Measurements from ENCODE around the gene MOB3B.

GRCh38 chr9:27356446-27356845, 173.2 kb downstream of the MOB3B start:
- TF ChIP-seq ZNF239 (tag by site-specific recombination; IDR thresholded peaks at IDR 0.05), result no peak
- TF ChIP-seq CTCF (tag by site-specific recombination; IDR thresholded peaks at IDR 0.05), result no peak
- no peak for TF ChIP-seq TSHZ1 (tag by site-specific recombination; IDR thresholded peaks at IDR 0.05; ENCODE audit: borderline replicate concordance)
- TF ChIP-seq GLIS2 (tag by site-specific recombination; IDR thresholded peaks at IDR 0.05), result no peak
- TF ChIP-seq ZNF114 (tag by site-specific recombination; IDR thresholded peaks at IDR 0.05), result no peak
- TF ChIP-seq PRDM4 (tag by site-specific recombination; IDR thresholded peaks at IDR 0.05), result no peak
- TF ChIP-seq ZNF707 (tag by site-specific recombination; IDR thresholded peaks at IDR 0.05), result no peak
- TF ChIP-seq ZSCAN5A (tag by site-specific recombination; IDR thresholded peaks at IDR 0.05), result no peak
- no peak for TF ChIP-seq ZBTB7A (tag by site-specific recombination; IDR thresholded peaks at IDR 0.05; ENCODE audit: low read depth)
- TF ChIP-seq REST (tag by site-specific recombination; IDR thresholded peaks at IDR 0.05), result no peak
- no peak for TF ChIP-seq SETDB1 (IDR thresholded peaks at IDR 0.05; ENCODE audit: insufficient read length, low read length)
- TF ChIP-seq ZNF776 (tag by site-specific recombination; IDR thresholded peaks at IDR 0.05; ENCODE audit: borderline replicate concordance), result no peak

All from HEK293 (cell line).